ENCODE data around the gene GZF1.

Gene GZF1

GRCh38 chr20:23397961-23398360, 36.0 kb downstream of the GZF1 start:
- no peak for TF ChIP-seq CTCF (IDR thresholded peaks at IDR 0.05; ENCODE audit: unreplicated experiment in 3 of 3)
- Mint-ChIP-seq H3K4me3 (no peak overlapping the region), H3K9me3 (no peaks in the 10 kb centered on the region), H3K27ac (no peak overlapping the region), H3K27me3 (ENCODE audit: low read depth) (no peaks in the 10 kb centered on the region), H3K36me3 (ENCODE audit: low read depth) (peaks cover 38% of the 10 kb centered on the region), H3K4me1 (peaks cover 5% of the 10 kb centered on the region)

- no peak for TF ChIP-seq CTCF (IDR thresholded peaks at IDR 0.05; ENCODE audit: unreplicated experiment in 3 of 3)
- H3K9me3 Mint-ChIP-seq, result no peaks in the 10 kb centered on the region
- no peaks in the 10 kb centered on the region for H3K27me3 Mint-ChIP-seq (ENCODE audit: low read depth)
- H3K4me1 Mint-ChIP-seq, result peaks cover 8% of the 10 kb centered on the region
- peaks cover 20% of the 10 kb centered on the region for H3K36me3 Mint-ChIP-seq (ENCODE audit: low read depth)
- no peak overlapping the region for H3K27ac Mint-ChIP-seq
- no peak overlapping the region for H3K4me3 Mint-ChIP-seq
Measured at GRCh38 chr20:23399568-23400241, 37.7 kb downstream of the GZF1 start.

- H3K27me3 Mint-ChIP-seq (ENCODE audit: low read depth), result no peaks in the 10 kb centered on the region
- peaks cover 17% of the 10 kb centered on the region for H3K36me3 Mint-ChIP-seq (ENCODE audit: low read depth)
- H3K4me3 Mint-ChIP-seq, result no peak overlapping the region
- no peaks in the 10 kb centered on the region for H3K9me3 Mint-ChIP-seq
- H3K27ac Mint-ChIP-seq, result no peak overlapping the region
- TF ChIP-seq CTCF (IDR thresholded peaks at IDR 0.05; ENCODE audit: unreplicated experiment in 3 of 3), result no peak
- H3K4me1 Mint-ChIP-seq, result peaks cover 14% of the 10 kb centered on the region
Measured at GRCh38 chr20:23401051-23401450, 39.1 kb downstream of the GZF1 start.

- Mint-ChIP-seq H3K9me3 (no peaks in the 10 kb centered on the region), H3K4me1 (peaks cover 21% of the 10 kb centered on the region), H3K27ac (no peak overlapping the region), H3K36me3 (ENCODE audit: low read depth) (peaks cover 22% of the 10 kb centered on the region), H3K27me3 (ENCODE audit: low read depth) (no peaks in the 10 kb centered on the region), H3K4me3 (no peak overlapping the region)
- TF ChIP-seq CTCF (IDR thresholded peaks at IDR 0.05; ENCODE audit: unreplicated experiment in 3 of 3), result no peak
Measured at GRCh38 chr20:23403751-23404150, 41.8 kb downstream of the GZF1 start.

- Mint-ChIP-seq H3K27me3 (ENCODE audit: low read depth) (no peaks in the 10 kb centered on the region), H3K4me3 (no peak overlapping the region), H3K36me3 (ENCODE audit: low read depth) (peaks cover 22% of the 10 kb centered on the region), H3K4me1 (peaks cover 21% of the 10 kb centered on the region), H3K9me3 (no peaks in the 10 kb centered on the region), H3K27ac (no peak overlapping the region)
- TF ChIP-seq CTCF (IDR thresholded peaks at IDR 0.05; ENCODE audit: unreplicated experiment in 3 of 3), result no peak
Measured at GRCh38 chr20:23404196-23404595, 42.2 kb downstream of the GZF1 start.

GRCh38 chr20:23406880-23407279, 44.9 kb downstream of the GZF1 start:
- no peak for TF ChIP-seq CTCF (IDR thresholded peaks at IDR 0.05; ENCODE audit: unreplicated experiment in 3 of 3)

More at GRCh38 chr20:23406880-23407279, 44.9 kb downstream of the GZF1 start:
- peaks cover 39% of the 10 kb centered on the region for H3K4me1 Mint-ChIP-seq
- no peak overlapping the region for H3K4me3 Mint-ChIP-seq
- no peak overlapping the region for H3K27ac Mint-ChIP-seq
- no peaks in the 10 kb centered on the region for H3K27me3 Mint-ChIP-seq (ENCODE audit: low read depth)
- no peaks in the 10 kb centered on the region for H3K9me3 Mint-ChIP-seq
- H3K36me3 Mint-ChIP-seq (ENCODE audit: low read depth), result peaks cover 8% of the 10 kb centered on the region

Measured in nephron (organoid).